Gastroesophageal sphincter (tissue), 4 donors: ENCODE results near the gene KIAA1958. TPM values are rescaled to one million over a fixed set of nuclear protein-coding genes. Genes with fewer than 3 reads are reported as not detected.

Experiments used
- ATAC-seq: fragments of 150-250 bp; one replicate; pipeline ENCODE4 v1.9.1; 2016; ENCODE audit warnings: mild to moderate bottlenecking, moderate library complexity
- H3K27ac ChIP-seq, 4 donors: fragments of 200-600 bp; sonication (generic) in 3 of 4; 1 replicate in 3 of 4; 2 replicates in 1 of 4; pipeline ENCODE4 v1.5.1; 2016 to 2019
- H3K27me3 ChIP-seq: fragments of 200-600 bp; sonication (generic); one replicate; pipeline ENCODE4 v1.5.1; 2019
- H3K36me3 ChIP-seq, 2 donors: fragments of 200-600 bp; sonication (generic); one replicate each; pipeline ENCODE4 v1.5.1; 2019; ENCODE audit warnings: control low read depth in 1 of 2
- H3K4me1 ChIP-seq, 3 donors: fragments of 200-600 bp; sonication (generic); 1 replicate in 2 of 3; 2 replicates in 1 of 3; pipeline ENCODE4 v1.5.1; 2016 to 2019; ENCODE audit warnings: control low read depth in 2 of 3
- H3K4me3 ChIP-seq, 2 donors: fragments of 200-600 bp; sonication (generic); one replicate each; pipeline ENCODE4 v1.5.1; 2019; ENCODE audit warnings: mild to moderate bottlenecking in 1 of 2, moderate library complexity in 1 of 2
- H3K9me3 ChIP-seq, 3 donors: fragments of 200-600 bp; sonication (generic); one replicate each; pipeline ENCODE4 v1.5.1; 2017 to 2019; ENCODE audit warnings: control low read depth in 2 of 3
- EP300 ChIP-seq: sonication (generic); formaldehyde crosslinking; IDR thresholded peaks from one replicate; pipeline ENCODE4 v1.6.1; 2017; ENCODE audit warnings: antibody characterized with exemption, mild to moderate bottlenecking
- POLR2A ChIP-seq, 2 donors: fragments of 450-650 bp; IDR thresholded peaks; one replicate each; pipeline ENCODE4 v1.6.1; 2017; ENCODE audit warnings: antibody characterized with exemption in 2 of 2, mild to moderate bottlenecking in 2 of 2, moderate library complexity in 1 of 2
- POLR2AphosphoS5 ChIP-seq: sonication (generic); formaldehyde crosslinking; IDR thresholded peaks from one replicate; pipeline ENCODE4 v1.6.1; 2017; ENCODE audit warnings: antibody characterized with exemption
- WGBS, 2 donors: methylation state at CpG; one replicate each; pipeline ENCODE4 v1.1.5; 2018; ENCODE audit warnings: low coverage in 1 of 2; 5-methylcytosine and 5-hydroxymethylcytosine counted together
- total RNA-seq, 4 donors: library from RNA; depleted of rRNA; stranded (reverse); fragments of >200 nt; gene quantifications; one replicate each; pipeline ENCODE4 v1.1.0, GENCODE V29; 2016
- TF ChIP-seq, protein P1 (sequence below), 4 experiments: fragments of 200-600 bp in 2 of 4; fragments of 450-650 bp in 2 of 4; sonication (generic) in 1 of 4; IDR thresholded peaks; one replicate each; pipeline ENCODE4 v1.5.1; 2017 to 2019; ENCODE audit warnings: antibody characterized with exemption in 4 of 4, mild to moderate bottlenecking in 2 of 4, moderate library complexity in 2 of 4

The KIAA1958 gene
- total RNA-seq, 4 donors from 2014 or later: 3.5 to 8.4 (median 3.9) TPM

DNA sequence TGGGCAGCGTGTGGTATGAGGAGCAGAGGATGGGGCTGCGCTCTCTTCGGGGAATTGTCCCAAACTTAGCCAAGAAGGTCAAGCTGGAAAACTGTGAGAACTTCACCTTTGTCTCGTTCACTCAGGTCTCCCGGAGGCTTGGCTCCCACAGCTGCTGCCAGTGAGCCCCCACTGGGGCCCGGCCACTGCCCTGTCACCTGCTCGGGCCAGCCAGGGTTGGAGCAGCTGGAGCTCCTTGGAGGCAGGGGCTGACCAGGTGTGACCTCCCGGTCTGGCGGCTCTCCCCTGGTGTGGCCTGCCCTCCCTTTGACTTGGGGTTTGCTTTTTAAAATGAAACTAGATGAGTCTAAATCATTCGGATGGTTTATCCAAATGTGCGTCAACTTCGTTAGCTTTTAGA lies 173.3 kb downstream of the KIAA1958 start:
- Histone ChIP-seq H3K36me3 (peaks cover 0 to 9% of the 10 kb centered on the region in 2 donors), H3K9me3 (no peaks in the 10 kb centered on the region), H3K27ac (no peak overlapping the region), H3K4me3 (no peak overlapping the region), H3K4me1 (no peaks in the 10 kb centered on the region), H3K27me3 (no peaks in the 10 kb centered on the region)
- no peak for ATAC-seq
- TF ChIP-seq, protein P1, sequence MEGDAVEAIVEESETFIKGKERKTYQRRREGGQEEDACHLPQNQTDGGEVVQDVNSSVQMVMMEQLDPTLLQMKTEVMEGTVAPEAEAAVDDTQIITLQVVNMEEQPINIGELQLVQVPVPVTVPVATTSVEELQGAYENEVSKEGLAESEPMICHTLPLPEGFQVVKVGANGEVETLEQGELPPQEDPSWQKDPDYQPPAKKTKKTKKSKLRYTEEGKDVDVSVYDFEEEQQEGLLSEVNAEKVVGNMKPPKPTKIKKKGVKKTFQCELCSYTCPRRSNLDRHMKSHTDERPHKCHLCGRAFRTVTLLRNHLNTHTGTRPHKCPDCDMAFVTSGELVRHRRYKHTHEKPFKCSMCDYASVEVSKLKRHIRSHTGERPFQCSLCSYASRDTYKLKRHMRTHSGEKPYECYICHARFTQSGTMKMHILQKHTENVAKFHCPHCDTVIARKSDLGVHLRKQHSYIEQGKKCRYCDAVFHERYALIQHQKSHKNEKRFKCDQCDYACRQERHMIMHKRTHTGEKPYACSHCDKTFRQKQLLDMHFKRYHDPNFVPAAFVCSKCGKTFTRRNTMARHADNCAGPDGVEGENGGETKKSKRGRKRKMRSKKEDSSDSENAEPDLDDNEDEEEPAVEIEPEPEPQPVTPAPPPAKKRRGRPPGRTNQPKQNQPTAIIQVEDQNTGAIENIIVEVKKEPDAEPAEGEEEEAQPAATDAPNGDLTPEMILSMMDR (IDR thresholded peaks at IDR 0.05): no peak
- TF ChIP-seq EP300: no peak
- no peak for TF ChIP-seq POLR2AphosphoS5
- TF ChIP-seq POLR2A (IDR thresholded peaks at IDR 0.05): no peak
- WGBS, 2 donors: 98 to 100% methylated on average over 3 to 8 of the region's 12 CpGs

- H3K4me1 ChIP-seq: no peaks in the 10 kb centered on the region
- H3K27ac ChIP-seq: no peak overlapping the region
- ATAC-seq: no peak
- H3K36me3 ChIP-seq: peaks cover 0 to 9% of the 10 kb centered on the region in 2 donors
- no peaks in the 10 kb centered on the region for H3K27me3 ChIP-seq
- TF ChIP-seq POLR2AphosphoS5: no peak
- TF ChIP-seq EP300: no peak
- TF ChIP-seq, protein P1 (IDR thresholded peaks at IDR 0.05): no peak
- TF ChIP-seq POLR2A (IDR thresholded peaks at IDR 0.05): no peak
- H3K4me3 ChIP-seq: no peak overlapping the region
- WGBS, 2 donors: 88% methylated on average over 3 to 5 of the region's 5 CpGs
- no peaks in the 10 kb centered on the region for H3K9me3 ChIP-seq
Observed at GRCh38 chr9:112663681-112664080, 177.1 kb downstream of the KIAA1958 start.

DNA sequence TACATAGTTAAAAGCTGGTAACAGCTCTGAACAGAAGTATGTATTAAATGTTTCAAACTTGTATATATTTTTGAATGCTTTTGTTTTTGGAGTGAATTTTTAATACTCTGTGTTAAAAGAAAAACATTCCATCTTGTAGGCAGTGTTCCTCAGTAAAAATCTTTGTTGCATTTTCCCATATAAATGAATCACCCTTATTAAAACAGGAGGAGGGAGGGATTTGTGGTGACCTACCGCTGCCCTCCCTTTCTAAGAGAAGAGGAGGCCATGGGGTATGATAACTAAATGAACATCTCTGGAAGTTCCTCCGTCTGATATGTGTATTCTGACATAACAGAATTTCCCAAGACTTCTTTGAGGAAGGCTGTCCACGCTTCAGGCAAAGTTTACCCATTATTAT lies 177.9 kb downstream of the KIAA1958 start:
- no peaks in the 10 kb centered on the region for H3K27me3 ChIP-seq
- H3K36me3 ChIP-seq: peaks cover 0 to 4% of the 10 kb centered on the region in 2 donors
- no peaks in the 10 kb centered on the region for H3K9me3 ChIP-seq
- TF ChIP-seq POLR2AphosphoS5 (no peak), POLR2A (IDR thresholded peaks at IDR 0.05) (no peak), EP300 (no peak)
- TF ChIP-seq, protein P1 (IDR thresholded peaks at IDR 0.05): no peak
- no peak overlapping the region for H3K4me3 ChIP-seq
- H3K27ac ChIP-seq: no peak overlapping the region
- 85 to 94% methylated on average over 2 to 3 of the region's 3 CpGs for WGBS, 2 donors
- H3K4me1 ChIP-seq: no peaks in the 10 kb centered on the region
- no peak for ATAC-seq

- Histone ChIP-seq H3K27me3 (no peaks in the 10 kb centered on the region), H3K4me3 (no peak overlapping the region), H3K27ac (no peak overlapping the region), H3K36me3 (no peaks in the 10 kb centered on the region), H3K4me1 (no peaks in the 10 kb centered on the region), H3K9me3 (no peaks in the 10 kb centered on the region)
- TF ChIP-seq POLR2AphosphoS5: no peak
- TF ChIP-seq, protein P1 (IDR thresholded peaks at IDR 0.05): peak in 3 of 4 experiments; percentile 11 to 24 (median 18)
- no peak for TF ChIP-seq POLR2A (IDR thresholded peaks at IDR 0.05)
- no peak for ATAC-seq
- 71 to 77% methylated on average over 4 of the region's 4 CpGs for WGBS, 2 donors
Observed at GRCh38 chr9:112665347-112665746, 178.7 kb downstream of the KIAA1958 start.

DNA sequence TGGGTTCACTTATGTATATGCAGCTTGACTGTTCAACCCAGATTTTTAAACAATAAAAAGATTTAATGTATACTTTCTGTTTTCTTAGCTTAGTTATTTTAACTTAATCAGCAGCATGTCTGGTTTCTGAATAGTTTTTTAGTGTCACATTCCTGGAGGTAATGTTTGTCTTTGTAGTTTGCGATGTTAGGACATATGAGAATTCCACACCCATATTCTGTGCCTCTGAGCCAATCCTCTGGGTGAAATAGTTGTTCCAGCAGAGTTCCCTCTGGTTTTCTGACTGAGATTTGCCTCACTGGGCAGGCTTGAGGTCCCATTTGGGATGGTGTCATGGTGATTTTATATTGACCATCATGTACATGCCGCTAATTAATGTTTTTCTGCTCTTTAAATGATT lies 182.7 kb downstream of the KIAA1958 start:
- H3K4me1 ChIP-seq: no peaks in the 10 kb centered on the region
- no peak for ATAC-seq
- 92 to 100% methylated on average over 1 to 2 of the region's 2 CpGs for WGBS, 2 donors
- H3K4me3 ChIP-seq: no peak overlapping the region
- no peak overlapping the region for H3K27ac ChIP-seq
- H3K9me3 ChIP-seq: no peaks in the 10 kb centered on the region
- no peaks in the 10 kb centered on the region for H3K36me3 ChIP-seq
- TF ChIP-seq POLR2A (IDR thresholded peaks at IDR 0.05) (no peak), EP300 (no peak), POLR2AphosphoS5 (no peak)
- TF ChIP-seq, protein P1 (IDR thresholded peaks at IDR 0.05): no peak
- H3K27me3 ChIP-seq: no peaks in the 10 kb centered on the region
